ENCODE results near the gene NDUFA12.

Gene NDUFA12

GRCh38 chr12:94930772-94931171 lies 72.7 kb downstream of the NDUFA12 start:
- DNase-seq: no peak

GRCh38 chr12:94930216-94930654 lies 73.3 kb downstream of the NDUFA12 start:
- DNase-seq: no peak

GRCh38 chr12:94929780-94930179 lies 73.7 kb downstream of the NDUFA12 start:
- no peak for DNase-seq

GRCh38 chr12:94925729-94926128 lies 77.8 kb downstream of the NDUFA12 start:
- DNase-seq: no peak

- DNase-seq: no peak
Observed at GRCh38 chr12:94925206-94925605, 78.3 kb downstream of the NDUFA12 start.

- DNase-seq: no peak
Observed at GRCh38 chr12:94922561-94922960, 80.9 kb downstream of the NDUFA12 start.
